Transverse colon (tissue), 4 donors: ENCODE data around the gene HSPA12A. TPM values are rescaled to one million over a fixed set of nuclear protein-coding genes. Genes with fewer than 3 reads are reported as not detected.
A peak's percentile ranks its signal among the peaks of the same experiment; 100 is the strongest.

ENCODE experiments used
- DNase-seq: peaks from one replicate; pipeline ENCODE4 v3.0.0-alpha.2; 2019
- H3K27ac ChIP-seq, 4 donors: fragments of 200-600 bp; sonication (generic); 2 replicates each; pipeline ENCODE4 v1.5.1; 2016 to 2018; ENCODE audit warnings: inconsistent platforms in 4 of 4
- H3K27me3 ChIP-seq: fragments of 200-600 bp; sonication (generic); 2 replicates; pipeline ENCODE4 v1.5.1; 2017; ENCODE audit warnings: inconsistent platforms
- H3K36me3 ChIP-seq, 4 donors: fragments of 200-600 bp; sonication (generic); 2 replicates each; pipeline ENCODE4 v1.5.1; 2017 to 2019; ENCODE audit warnings: inconsistent platforms in 4 of 4
- H3K4me1 ChIP-seq, 4 donors: fragments of 200-600 bp; sonication (generic); 2 replicates each; pipeline ENCODE4 v1.5.1; 2017 to 2020; ENCODE audit warnings: inconsistent platforms in 4 of 4
- H3K4me3 ChIP-seq, 4 donors: fragments of 200-600 bp; sonication (generic); 1 replicate in 1 of 4; 2 replicates in 3 of 4; pipeline versions ENCODE4 v1.5.1 to v1.6.1; 2017 to 2019; ENCODE audit warnings: inconsistent platforms in 4 of 4
- H3K9me3 ChIP-seq, 2 donors: fragments of 200-600 bp; sonication (generic); 2 replicates each; pipeline ENCODE4 v1.5.1; 2017 to 2019; ENCODE audit warnings: inconsistent platforms in 2 of 2
- EP300 ChIP-seq: sonication (generic); formaldehyde crosslinking; IDR thresholded peaks from one replicate; pipeline ENCODE4 v1.6.1; 2017; ENCODE audit warnings: antibody characterized with exemption, low read depth
- POLR2A ChIP-seq: fragments of 450-650 bp; IDR thresholded peaks from one replicate; pipeline ENCODE4 v1.6.1; 2016; ENCODE audit warnings: antibody characterized with exemption, mild to moderate bottlenecking, moderate library complexity
- POLR2AphosphoS5 ChIP-seq, 3 donors: sonication (generic); formaldehyde crosslinking; IDR thresholded peaks; one replicate each; pipeline ENCODE4 v1.6.1; 2016; ENCODE audit warnings: antibody characterized with exemption in 3 of 3
- WGBS, 2 donors: methylation state at CpG; one replicate each; pipeline ENCODE4 v1.1.5; 2018; ENCODE audit warnings: low coverage in 1 of 2; 5-methylcytosine and 5-hydroxymethylcytosine counted together
- in situ Hi-C, 4 donors: fragments of 200-750 bp; cut with MboI; loops; one replicate each; pipeline versions ENCODE4 v1.15.0 to v1.15.1; 2017; ENCODE audit warnings: low sequenced_read_pairs in 3 of 4, low pct_ligation_motif_present in 1 of 4, low pct_unique_long_range_greater_than_20kb in 1 of 4
- intact Hi-C: fragments of 100-400 bp; cut with DNase I; formaldehyde crosslinking; loops from one replicate; pipeline ENCODE4 v1.15.1; 2023; ENCODE audit warnings: low total_unique reads
- total RNA-seq, 4 donors: library from RNA; depleted of rRNA; stranded (reverse); fragments of >200 nt; gene quantifications; one replicate each; pipeline ENCODE4 v1.1.0, GENCODE V29; 2016
- TF ChIP-seq, protein P1 (sequence below), 5 experiments: fragments of 200-600 bp in 3 of 5; fragments of 450-650 bp in 2 of 5; sonication (generic) in 3 of 5; IDR thresholded peaks; 1 replicate in 2 of 5; 2 replicates in 3 of 5; pipeline ENCODE4 v1.5.1; 2016 to 2017; ENCODE audit warnings: antibody characterized with exemption in 5 of 5, inconsistent platforms in 3 of 5, mild to moderate bottlenecking in 2 of 5, moderate library complexity in 1 of 5

The HSPA12A gene
- total RNA-seq, 4 donors from 2014 or later, result 6.4 to 52.3 (median 9.5) TPM

- no peaks in the 10 kb centered on the region for H3K36me3 ChIP-seq
- DNase-seq, result no peak
- in situ Hi-C loops, result no loop called here
- no peaks in the 10 kb centered on the region for H3K27me3 ChIP-seq
- H3K27ac ChIP-seq, result no peak overlapping the region
- TF ChIP-seq POLR2A (no peak), POLR2AphosphoS5 (IDR thresholded peaks at IDR 0.05) (no peak), EP300 (no peak)
- TF ChIP-seq, protein P1, sequence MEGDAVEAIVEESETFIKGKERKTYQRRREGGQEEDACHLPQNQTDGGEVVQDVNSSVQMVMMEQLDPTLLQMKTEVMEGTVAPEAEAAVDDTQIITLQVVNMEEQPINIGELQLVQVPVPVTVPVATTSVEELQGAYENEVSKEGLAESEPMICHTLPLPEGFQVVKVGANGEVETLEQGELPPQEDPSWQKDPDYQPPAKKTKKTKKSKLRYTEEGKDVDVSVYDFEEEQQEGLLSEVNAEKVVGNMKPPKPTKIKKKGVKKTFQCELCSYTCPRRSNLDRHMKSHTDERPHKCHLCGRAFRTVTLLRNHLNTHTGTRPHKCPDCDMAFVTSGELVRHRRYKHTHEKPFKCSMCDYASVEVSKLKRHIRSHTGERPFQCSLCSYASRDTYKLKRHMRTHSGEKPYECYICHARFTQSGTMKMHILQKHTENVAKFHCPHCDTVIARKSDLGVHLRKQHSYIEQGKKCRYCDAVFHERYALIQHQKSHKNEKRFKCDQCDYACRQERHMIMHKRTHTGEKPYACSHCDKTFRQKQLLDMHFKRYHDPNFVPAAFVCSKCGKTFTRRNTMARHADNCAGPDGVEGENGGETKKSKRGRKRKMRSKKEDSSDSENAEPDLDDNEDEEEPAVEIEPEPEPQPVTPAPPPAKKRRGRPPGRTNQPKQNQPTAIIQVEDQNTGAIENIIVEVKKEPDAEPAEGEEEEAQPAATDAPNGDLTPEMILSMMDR (IDR thresholded peaks at IDR 0.05), result no peak
- 61 to 73% methylated on average over 3 to 8 of the region's 8 CpGs for WGBS, 2 donors
- intact Hi-C loops, result no loop called here
- no peaks in the 10 kb centered on the region for H3K9me3 ChIP-seq
- peaks cover 0 to 8% (median 4%) of the 10 kb centered on the region in 4 donors for H3K4me1 ChIP-seq
- no peak overlapping the region for H3K4me3 ChIP-seq
Measured at GRCh38 chr10:116760919-116761318, 18.6 kb upstream of the HSPA12A start.

- in situ Hi-C loops, result no loop called here
- Histone ChIP-seq H3K4me1 (peaks cover 0 to 7% (median 2%) of the 10 kb centered on the region in 4 donors), H3K36me3 (no peaks in the 10 kb centered on the region), H3K4me3 (no peak overlapping the region), H3K9me3 (no peaks in the 10 kb centered on the region), H3K27me3 (no peaks in the 10 kb centered on the region), H3K27ac (no peak overlapping the region)
- no peak for TF ChIP-seq POLR2AphosphoS5 (IDR thresholded peaks at IDR 0.05)
- TF ChIP-seq, protein P1 (IDR thresholded peaks at IDR 0.05), result no peak
- TF ChIP-seq EP300, result no peak
- no peak for TF ChIP-seq POLR2A
- 78 to 89% methylated on average over 3 to 10 of the region's 10 CpGs for WGBS, 2 donors
- intact Hi-C loops, result no loop called here
- no peak for DNase-seq
Measured at GRCh38 chr10:116757246-116757645, 14.9 kb upstream of the HSPA12A start.

- no peak overlapping the region for H3K4me3 ChIP-seq
- 33 to 43% methylated on average over 2 to 8 of the region's 8 CpGs for WGBS, 2 donors
- no peaks in the 10 kb centered on the region for H3K27me3 ChIP-seq
- TF ChIP-seq POLR2AphosphoS5 (IDR thresholded peaks at IDR 0.05) (no peak), EP300 (no peak), POLR2A (no peak)
- TF ChIP-seq, protein P1 (IDR thresholded peaks at IDR 0.05), result no peak
- H3K27ac ChIP-seq, result peak overlapping the region in 2 of 4 donors; percentile 13 to 40
- H3K4me1 ChIP-seq, result peaks cover 0 to 7% (median 2%) of the 10 kb centered on the region in 4 donors
- H3K9me3 ChIP-seq, result no peaks in the 10 kb centered on the region
- intact Hi-C loops, result no loop called here
- in situ Hi-C loops, result no loop called here
- H3K36me3 ChIP-seq, result no peaks in the 10 kb centered on the region
- peak; percentile 38 for DNase-seq
Measured at GRCh38 chr10:116756277-116756676, 13.9 kb upstream of the HSPA12A start.

- intact Hi-C loops, result no loop called here
- Histone ChIP-seq H3K4me1 (peaks cover 0 to 7% (median 2%) of the 10 kb centered on the region in 4 donors), H3K27me3 (no peaks in the 10 kb centered on the region), H3K27ac (no peak overlapping the region), H3K36me3 (no peaks in the 10 kb centered on the region), H3K9me3 (no peaks in the 10 kb centered on the region), H3K4me3 (no peak overlapping the region)
- no peak for TF ChIP-seq POLR2AphosphoS5 (IDR thresholded peaks at IDR 0.05)
- TF ChIP-seq, protein P1 (IDR thresholded peaks at IDR 0.05), result no peak
- TF ChIP-seq POLR2A, result no peak
- TF ChIP-seq EP300, result no peak
- in situ Hi-C loops, result no loop called here
- WGBS, 2 donors, result 62 to 74% methylated on average over 7 to 8 of the region's 8 CpGs
- DNase-seq, result no peak
Measured at GRCh38 chr10:116753759-116754158, 11.4 kb upstream of the HSPA12A start.
